Kidney (tissue), 14 donors: Measurements from ENCODE around the gene MAML2. TPM values are rescaled to one million over a fixed set of nuclear protein-coding genes. Genes with fewer than 3 reads are reported as not detected.
A peak's percentile ranks its signal among the peaks of the same experiment; 100 is the strongest.

Source experiments
- DNase-seq, 5 donors: peaks; one replicate each; pipeline ENCODE4 v3.0.0-alpha.2; 2013 to 2020
- FAIRE-seq: peaks from 2 replicates; lab custom pipeline; 2012; peaks lifted over from hg19 to GRCh38; lab: Jason Lieb, UNC
- H3K27ac ChIP-seq, 2 donors: one replicate each; pipeline ENCODE4 v1.7.0; 2013; ENCODE audit warnings: low read depth in 2 of 2, low read length in 2 of 2, inconsistent platforms in 1 of 2
- H3K27me3 ChIP-seq: one replicate; pipeline ENCODE4 v1.7.1; 2013; ENCODE audit warnings: low read length, inconsistent platforms; ENCODE audit not compliant: control insufficient read depth, insufficient read depth
- H3K36me3 ChIP-seq, 3 donors: one replicate each; pipeline versions ENCODE4 v1.7.0 to v1.7.1; 2013; ENCODE audit warnings: low read length in 3 of 3, control low read depth in 1 of 3, inconsistent platforms in 1 of 3; ENCODE audit not compliant: insufficient read depth in 3 of 3, control insufficient read depth in 2 of 3
- H3K4me1 ChIP-seq, 3 donors: one replicate each; pipeline versions ENCODE4 v1.7.0 to v1.7.1; 2013; ENCODE audit warnings: low read length in 3 of 3, inconsistent platforms in 1 of 3, low read depth in 1 of 3; ENCODE audit not compliant: control insufficient read depth in 2 of 3, insufficient read depth in 2 of 3
- H3K4me3 ChIP-seq, 3 donors: one replicate each; pipeline versions ENCODE4 v1.7.0 to v1.8.1; 2013; ENCODE audit warnings: low read length in 3 of 3, control low read depth in 1 of 3, inconsistent platforms in 1 of 3
- H3K9ac ChIP-seq, 3 donors: one replicate each; pipeline versions ENCODE4 v1.7.0 to v1.7.1; 2013; ENCODE audit warnings: low read length in 3 of 3, control low read depth in 1 of 3, inconsistent platforms in 1 of 3
- H3K9me3 ChIP-seq, 3 donors: one replicate each; pipeline versions ENCODE4 v1.7.0 to v1.7.1; 2013; ENCODE audit warnings: low read length in 3 of 3, control low read depth in 1 of 3, inconsistent platforms in 1 of 3; ENCODE audit not compliant: control insufficient read depth in 2 of 3, insufficient read depth in 1 of 3
- intact Hi-C: fragments of 100-400 bp; cut with DNase I; formaldehyde crosslinking; loops from one replicate; pipeline ENCODE4 v1.11.1; 2022
- polyA plus RNA-seq: library from polyadenylated mRNA; stranded (reverse); fragments of 350-450 nt; fragmentation: Illumina TruSeq; extraction: RNeasy Lipid Tissue Mini Kit (QIAGEN cat#74804); gene quantifications from one replicate; pipeline ENCODE4 v1.2.3, GENCODE V29; 2014; ENCODE audit warnings: low read depth, low replicate concordance; ENCODE audit not compliant: insufficient read depth
- total RNA-seq: library from RNA; stranded (reverse); fragmentation: NEBNext Ultra II Directional; extraction: Animal tissue kit (Norgen Biotek cat#: 25700); gene quantifications from one replicate; pipeline ENCODE4 v1.2.1, GENCODE V29; 2021
- TF ChIP-seq, protein P1 (sequence below): IDR thresholded peaks from 3 replicates; pipeline ENCODE4 v1.5.1; 2012; ENCODE audit warnings: mild to moderate bottlenecking, moderate library complexity, borderline replicate concordance; ENCODE audit not compliant: insufficient read depth; ENCODE audit errors: extremely low read depth
- donor health status: control.
- donor health status: control.
- donor health status: control.
- donor health status: control.
- donor health status: control.
- donor health status: DM: yes; HTN: yes; CAD: no.
- donor health status: Normal renal cell carcinoma (clear cell type).

MAML2 gene
- total and polyA plus RNA-seq, 2 donors from 2014 or later, result 4.9 to 32.3 TPM

GRCh38 chr11:96214777-96215109 lies 128.3 kb downstream of the MAML2 start:
- Histone ChIP-seq H3K9ac (no peak overlapping the region), H3K36me3 (no peaks in the 10 kb centered on the region), H3K4me3 (no peak overlapping the region), H3K27ac (peak overlapping the region; percentile 5 to 82), H3K4me1 (peaks cover 8 to 28% (median 25%) of the 10 kb centered on the region in 3 donors), H3K27me3 (no peaks in the 10 kb centered on the region), H3K9me3 (no peaks in the 10 kb centered on the region)
- TF ChIP-seq, protein P1, sequence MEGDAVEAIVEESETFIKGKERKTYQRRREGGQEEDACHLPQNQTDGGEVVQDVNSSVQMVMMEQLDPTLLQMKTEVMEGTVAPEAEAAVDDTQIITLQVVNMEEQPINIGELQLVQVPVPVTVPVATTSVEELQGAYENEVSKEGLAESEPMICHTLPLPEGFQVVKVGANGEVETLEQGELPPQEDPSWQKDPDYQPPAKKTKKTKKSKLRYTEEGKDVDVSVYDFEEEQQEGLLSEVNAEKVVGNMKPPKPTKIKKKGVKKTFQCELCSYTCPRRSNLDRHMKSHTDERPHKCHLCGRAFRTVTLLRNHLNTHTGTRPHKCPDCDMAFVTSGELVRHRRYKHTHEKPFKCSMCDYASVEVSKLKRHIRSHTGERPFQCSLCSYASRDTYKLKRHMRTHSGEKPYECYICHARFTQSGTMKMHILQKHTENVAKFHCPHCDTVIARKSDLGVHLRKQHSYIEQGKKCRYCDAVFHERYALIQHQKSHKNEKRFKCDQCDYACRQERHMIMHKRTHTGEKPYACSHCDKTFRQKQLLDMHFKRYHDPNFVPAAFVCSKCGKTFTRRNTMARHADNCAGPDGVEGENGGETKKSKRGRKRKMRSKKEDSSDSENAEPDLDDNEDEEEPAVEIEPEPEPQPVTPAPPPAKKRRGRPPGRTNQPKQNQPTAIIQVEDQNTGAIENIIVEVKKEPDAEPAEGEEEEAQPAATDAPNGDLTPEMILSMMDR, result no peak
- intact Hi-C loops, result no loop called here
- FAIRE-seq, result no peak
- DNase-seq, result no peak

DNA sequence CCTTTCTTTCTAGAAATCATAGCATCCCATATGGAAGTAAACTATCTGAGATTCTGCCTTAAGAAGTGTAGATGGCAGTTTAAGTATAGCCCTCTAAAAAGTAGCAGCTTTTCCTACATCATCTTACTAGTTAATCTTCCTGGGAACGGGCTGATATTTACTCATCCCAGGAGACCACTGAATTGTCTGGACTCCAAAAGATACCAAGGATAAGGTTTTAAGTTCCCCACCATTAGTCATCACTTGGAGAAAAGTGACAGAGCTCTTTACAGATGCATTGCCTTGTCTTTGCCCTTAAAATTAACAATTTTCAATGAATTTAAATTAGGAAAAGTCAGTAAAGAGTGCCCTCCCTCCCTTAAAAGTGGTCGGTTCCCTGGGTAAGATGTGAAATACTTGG lies 129.5 kb downstream of the MAML2 start:
- peak in 1 of 5 donors; percentile 68 for DNase-seq
- intact Hi-C loops, result no loop called here

DNA sequence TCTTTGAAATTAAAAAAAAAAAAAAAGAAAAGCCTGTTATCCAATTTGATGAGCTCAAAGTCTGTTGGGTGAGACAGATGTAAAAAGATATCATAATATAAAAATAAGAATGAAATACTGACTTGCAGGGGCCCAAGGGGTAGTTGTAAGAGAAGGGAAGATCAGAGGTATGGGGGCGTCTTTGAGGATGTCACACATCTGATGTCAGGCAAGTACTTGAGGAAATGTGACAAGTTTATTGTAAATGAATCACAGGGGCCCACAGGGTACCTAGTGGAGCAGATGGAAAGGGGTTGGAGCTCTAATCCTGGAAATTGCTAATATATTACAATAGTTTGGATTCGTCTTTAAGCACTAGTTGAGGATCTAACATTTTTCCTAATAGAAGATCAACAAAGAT lies 131.6 kb downstream of the MAML2 start:
- Histone ChIP-seq H3K4me3 (no peak overlapping the region), H3K36me3 (no peaks in the 10 kb centered on the region), H3K27ac (no peak overlapping the region), H3K27me3 (no peaks in the 10 kb centered on the region), H3K9me3 (no peaks in the 10 kb centered on the region), H3K9ac (no peak overlapping the region), H3K4me1 (peaks cover 12 to 36% (median 23%) of the 10 kb centered on the region in 3 donors)
- no peak for FAIRE-seq
- TF ChIP-seq, protein P1, result no peak
- intact Hi-C loops, result no loop called here
- DNase-seq, result no peak

More for the DNA sequence above, 129.5 kb downstream of the MAML2 start:
- Histone ChIP-seq H3K36me3 (no peaks in the 10 kb centered on the region), H3K9me3 (no peaks in the 10 kb centered on the region), H3K9ac (no peak overlapping the region), H3K4me1 (peaks cover 8 to 35% (median 25%) of the 10 kb centered on the region in 3 donors), H3K27me3 (no peaks in the 10 kb centered on the region), H3K4me3 (no peak overlapping the region), H3K27ac (peak overlapping the region in 1 of 2 donors; percentile 51)
- TF ChIP-seq, protein P1, result no peak
- FAIRE-seq, result no peak
